ENCODE results near the gene KSR1. TPM values are rescaled to one million over a fixed set of nuclear protein-coding genes. Genes with fewer than 3 reads are reported as not detected.

KSR1 gene
- total RNA-seq, 1 experiment from 2014 or later: 88.9 TPM

DNA sequence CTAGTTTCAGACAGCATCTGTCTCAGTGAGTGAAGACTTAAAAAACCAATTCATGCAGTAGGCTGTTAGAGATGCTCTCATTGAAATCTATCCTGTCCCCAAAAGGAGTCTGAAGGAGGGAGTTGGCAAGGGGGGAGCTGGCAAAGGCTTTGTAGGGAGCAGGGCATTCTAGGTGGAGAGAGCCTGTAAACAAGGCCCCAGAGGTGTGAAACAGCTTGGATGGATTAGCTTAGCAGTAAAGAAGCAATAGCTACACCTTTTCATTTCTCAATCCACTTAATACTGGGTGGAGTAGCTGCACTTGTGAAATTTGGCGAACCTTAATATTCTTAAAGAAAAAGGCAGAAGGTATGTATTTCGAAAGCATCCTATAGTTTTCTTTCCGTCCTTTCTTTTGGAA, 61.8 kb downstream of the KSR1 start:
- H3K27me3 ChIP-seq (replicated peaks; ENCODE audit: control insufficient read depth, insufficient read depth, low read length): no peaks in the 10 kb centered on the region
- POLR2A ChIA-PET: no interaction called here
- intact Hi-C loops (cut with micrococcal nuclease; ENCODE audit: unreplicated experiment): no loop called here
- Mint-ChIP-seq H3K4me1 (ENCODE audit: low read depth, unreplicated experiment) (no peaks in the 10 kb centered on the region), H3K27ac (ENCODE audit: unreplicated experiment) (no peak overlapping the region), H3K9me3 (ENCODE audit: unreplicated experiment) (peaks cover 8% of the 10 kb centered on the region), H3K4me3 (ENCODE audit: unreplicated experiment) (no peak overlapping the region), H3K36me3 (ENCODE audit: insufficient read depth, unreplicated experiment) (no peaks in the 10 kb centered on the region), H3K27me3 (ENCODE audit: insufficient read depth, unreplicated experiment) (no peaks in the 10 kb centered on the region)
- H3K4me3 ChIP-seq (ENCODE audit: low read depth, low read length): no peak overlapping the region
- no peak for DNase-seq
- H3K9me3 ChIP-seq: 0 out of 2 replicates have a peak, but pooled peaks cover 3% of the 10 kb centered on the region
- TF ChIP-seq, protein P1, sequence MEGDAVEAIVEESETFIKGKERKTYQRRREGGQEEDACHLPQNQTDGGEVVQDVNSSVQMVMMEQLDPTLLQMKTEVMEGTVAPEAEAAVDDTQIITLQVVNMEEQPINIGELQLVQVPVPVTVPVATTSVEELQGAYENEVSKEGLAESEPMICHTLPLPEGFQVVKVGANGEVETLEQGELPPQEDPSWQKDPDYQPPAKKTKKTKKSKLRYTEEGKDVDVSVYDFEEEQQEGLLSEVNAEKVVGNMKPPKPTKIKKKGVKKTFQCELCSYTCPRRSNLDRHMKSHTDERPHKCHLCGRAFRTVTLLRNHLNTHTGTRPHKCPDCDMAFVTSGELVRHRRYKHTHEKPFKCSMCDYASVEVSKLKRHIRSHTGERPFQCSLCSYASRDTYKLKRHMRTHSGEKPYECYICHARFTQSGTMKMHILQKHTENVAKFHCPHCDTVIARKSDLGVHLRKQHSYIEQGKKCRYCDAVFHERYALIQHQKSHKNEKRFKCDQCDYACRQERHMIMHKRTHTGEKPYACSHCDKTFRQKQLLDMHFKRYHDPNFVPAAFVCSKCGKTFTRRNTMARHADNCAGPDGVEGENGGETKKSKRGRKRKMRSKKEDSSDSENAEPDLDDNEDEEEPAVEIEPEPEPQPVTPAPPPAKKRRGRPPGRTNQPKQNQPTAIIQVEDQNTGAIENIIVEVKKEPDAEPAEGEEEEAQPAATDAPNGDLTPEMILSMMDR (IDR thresholded peaks at IDR 0.05; ENCODE audit: insufficient read depth in 1 of 2, low read depth in 1 of 2, low read length in 1 of 2, severe bottlenecking in 1 of 2, unreplicated experiment in 1 of 2): no peak
- CTCF ChIA-PET: interaction anchor here (0.8 kb wide), 1 partner anchor 24 kb away, joined by 3 read pairs; no protein-coding TSS in a partner anchor
- 0 out of 2 replicates have a peak, but pooled peaks cover 5% of the 10 kb centered on the region for H3K4me1 ChIP-seq
- no peaks in the 10 kb centered on the region for H3K36me3 ChIP-seq (ENCODE audit: control insufficient read depth, insufficient read depth, low read length)
- BruUV-seq (replicated peaks): no TSS peak

DNA sequence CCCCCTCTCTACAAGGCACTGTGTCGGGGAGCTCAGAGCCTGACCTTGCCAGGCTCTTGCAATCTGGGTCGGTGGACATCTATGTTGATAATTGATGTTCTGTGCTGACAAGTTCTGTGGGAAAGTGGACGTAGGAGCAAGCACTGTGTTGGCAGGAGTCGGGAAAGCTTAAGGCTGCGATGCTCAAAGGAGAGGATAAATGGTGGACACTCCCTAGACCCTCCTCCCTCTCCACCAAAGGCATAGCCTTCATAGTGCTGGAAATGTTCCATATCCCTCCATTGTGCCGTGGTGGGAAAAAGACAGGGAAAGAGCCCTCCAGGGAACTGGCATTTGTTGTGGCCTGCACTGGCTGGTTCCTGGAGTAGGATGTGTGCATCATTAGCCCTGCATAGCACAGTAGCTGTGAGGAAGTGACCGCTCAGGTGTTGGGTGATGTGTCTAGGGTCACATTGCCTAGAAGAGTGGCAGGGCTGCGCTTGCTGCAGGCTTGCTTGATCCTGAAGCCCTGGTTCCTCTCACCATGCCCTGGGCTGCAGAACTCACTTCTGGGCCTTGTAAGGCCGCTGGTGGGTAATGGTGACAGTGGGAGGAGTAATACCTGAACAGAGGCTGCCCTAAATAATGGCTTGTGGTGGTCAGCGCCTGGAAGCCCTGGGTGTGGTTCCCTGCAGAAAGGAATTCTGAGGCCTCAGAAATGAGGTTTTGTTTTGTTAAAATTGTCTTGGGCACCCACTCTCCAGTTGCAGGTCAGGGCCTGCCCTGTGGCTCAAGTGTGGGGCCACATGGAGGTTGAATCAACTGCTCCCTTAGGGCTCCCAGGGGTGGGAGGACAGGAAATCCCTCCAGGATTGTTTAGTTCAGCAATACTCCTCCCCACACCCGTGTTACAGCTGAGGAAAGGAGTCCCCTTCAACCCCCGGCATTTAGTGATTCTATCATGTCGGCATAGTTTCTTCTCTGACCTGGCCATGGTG, 62.6 kb downstream of the KSR1 start:
- POLR2A ChIA-PET: no interaction called here

GRCh38 chr17:27519550-27519949, 63.3 kb downstream of the KSR1 start:
- Histone ChIP-seq H3K9me3 (0 out of 2 replicates have a peak, but pooled peaks cover 3% of the 10 kb centered on the region), H3K4me1 (0 out of 2 replicates have a peak, but pooled peaks cover 5% of the 10 kb centered on the region), H3K4me3 (ENCODE audit: low read depth, low read length) (no peak overlapping the region), H3K27me3 (replicated peaks; ENCODE audit: control insufficient read depth, insufficient read depth, low read length) (no peaks in the 10 kb centered on the region), H3K36me3 (ENCODE audit: control insufficient read depth, insufficient read depth, low read length) (no peaks in the 10 kb centered on the region)
- H3K4me3 Mint-ChIP-seq (ENCODE audit: unreplicated experiment): no peak overlapping the region
- BruUV-seq (replicated peaks): no TSS peak
- CTCF ChIA-PET: interaction anchor here (0.7 kb wide), 1 partner anchor 63 kb away, joined by 3 read pairs; the partner anchor contains the start of gene KSR1
- no peak for DNase-seq
- intact Hi-C loops (cut with micrococcal nuclease; ENCODE audit: unreplicated experiment): no loop called here
- no peak overlapping the region for H3K27ac Mint-ChIP-seq (ENCODE audit: unreplicated experiment)
- H3K36me3 Mint-ChIP-seq (ENCODE audit: insufficient read depth, unreplicated experiment): no peaks in the 10 kb centered on the region
- POLR2A ChIA-PET: interaction anchor here (0.7 kb wide), 1 partner anchor 58 kb away, joined by 4 read pairs; no protein-coding TSS in a partner anchor
- peaks cover 8% of the 10 kb centered on the region for H3K9me3 Mint-ChIP-seq (ENCODE audit: unreplicated experiment)
- H3K4me1 Mint-ChIP-seq (ENCODE audit: low read depth, unreplicated experiment): peaks cover 10% of the 10 kb centered on the region
- no peaks in the 10 kb centered on the region for H3K27me3 Mint-ChIP-seq (ENCODE audit: insufficient read depth, unreplicated experiment)
- TF ChIP-seq, protein P1 (IDR thresholded peaks at IDR 0.05; ENCODE audit: insufficient read depth in 1 of 2, low read depth in 1 of 2, low read length in 1 of 2, severe bottlenecking in 1 of 2, unreplicated experiment in 1 of 2): no peak

More for the DNA sequence above, 62.6 kb downstream of the KSR1 start:
- BruUV-seq (replicated peaks): no TSS peak
- no peak overlapping the region for H3K27ac Mint-ChIP-seq (ENCODE audit: unreplicated experiment)
- Histone ChIP-seq H3K36me3 (ENCODE audit: control insufficient read depth, insufficient read depth, low read length) (no peaks in the 10 kb centered on the region), H3K27me3 (replicated peaks; ENCODE audit: control insufficient read depth, insufficient read depth, low read length) (no peaks in the 10 kb centered on the region), H3K4me1 (0 out of 2 replicates have a peak, but pooled peaks cover 5% of the 10 kb centered on the region), H3K4me3 (ENCODE audit: low read depth, low read length) (no peak overlapping the region), H3K9me3 (0 out of 2 replicates have a peak, but pooled peaks cover 3% of the 10 kb centered on the region)
- no peaks in the 10 kb centered on the region for H3K27me3 Mint-ChIP-seq (ENCODE audit: insufficient read depth, unreplicated experiment)
- no peaks in the 10 kb centered on the region for H3K36me3 Mint-ChIP-seq (ENCODE audit: insufficient read depth, unreplicated experiment)
- TF ChIP-seq, protein P1 (IDR thresholded peaks at IDR 0.05; ENCODE audit: insufficient read depth in 1 of 2, low read depth in 1 of 2, low read length in 1 of 2, severe bottlenecking in 1 of 2, unreplicated experiment in 1 of 2): no peak
- peaks cover 8% of the 10 kb centered on the region for H3K9me3 Mint-ChIP-seq (ENCODE audit: unreplicated experiment)
- intact Hi-C loops (cut with micrococcal nuclease; ENCODE audit: unreplicated experiment): no loop called here
- CTCF ChIA-PET: interaction anchor here (0.7 to 0.8 kb wide), 2 partner anchors 24 to 63 kb away, joined by 3 read pairs; partner anchors contain the start of gene KSR1
- DNase-seq: no peak
- no peak overlapping the region for H3K4me3 Mint-ChIP-seq (ENCODE audit: unreplicated experiment)
- H3K4me1 Mint-ChIP-seq (ENCODE audit: low read depth, unreplicated experiment): peaks cover 3% of the 10 kb centered on the region

All from Caco-2 (cell line).